ENCODE measurements around the gene CDH23. TPM values are rescaled to one million over a fixed set of nuclear protein-coding genes. Genes with fewer than 3 reads are reported as not detected.

The CDH23 gene
- total RNA-seq, 1 donor from 2014 or later = not detected

DNA sequence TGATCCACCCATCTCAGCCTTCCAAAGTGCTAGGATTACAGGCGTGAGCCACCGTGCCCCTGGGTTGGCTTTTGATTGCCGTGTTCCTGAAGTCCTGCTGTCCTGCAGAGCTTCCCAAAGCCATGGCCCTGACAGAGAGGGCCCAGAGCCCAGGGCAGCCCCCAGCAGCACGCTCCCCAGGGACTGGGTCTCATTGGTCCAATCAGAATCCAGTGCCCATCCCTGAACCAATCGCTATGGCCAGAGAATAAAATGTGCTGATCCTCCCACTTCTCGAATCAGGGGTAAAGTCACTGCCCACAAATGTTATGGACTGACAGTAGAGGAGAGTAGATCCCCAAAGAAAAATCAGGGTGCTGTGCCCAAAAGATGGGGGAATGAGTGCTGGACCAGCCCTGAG is 327.8 kb downstream of the CDH23 start:
- H3K4me1 Mint-ChIP-seq (ENCODE audit: low read depth) = peaks cover 4% of the 10 kb centered on the region
- no peaks in the 10 kb centered on the region for H3K36me3 Mint-ChIP-seq (ENCODE audit: low read depth)
- TF ChIP-seq, protein P1, sequence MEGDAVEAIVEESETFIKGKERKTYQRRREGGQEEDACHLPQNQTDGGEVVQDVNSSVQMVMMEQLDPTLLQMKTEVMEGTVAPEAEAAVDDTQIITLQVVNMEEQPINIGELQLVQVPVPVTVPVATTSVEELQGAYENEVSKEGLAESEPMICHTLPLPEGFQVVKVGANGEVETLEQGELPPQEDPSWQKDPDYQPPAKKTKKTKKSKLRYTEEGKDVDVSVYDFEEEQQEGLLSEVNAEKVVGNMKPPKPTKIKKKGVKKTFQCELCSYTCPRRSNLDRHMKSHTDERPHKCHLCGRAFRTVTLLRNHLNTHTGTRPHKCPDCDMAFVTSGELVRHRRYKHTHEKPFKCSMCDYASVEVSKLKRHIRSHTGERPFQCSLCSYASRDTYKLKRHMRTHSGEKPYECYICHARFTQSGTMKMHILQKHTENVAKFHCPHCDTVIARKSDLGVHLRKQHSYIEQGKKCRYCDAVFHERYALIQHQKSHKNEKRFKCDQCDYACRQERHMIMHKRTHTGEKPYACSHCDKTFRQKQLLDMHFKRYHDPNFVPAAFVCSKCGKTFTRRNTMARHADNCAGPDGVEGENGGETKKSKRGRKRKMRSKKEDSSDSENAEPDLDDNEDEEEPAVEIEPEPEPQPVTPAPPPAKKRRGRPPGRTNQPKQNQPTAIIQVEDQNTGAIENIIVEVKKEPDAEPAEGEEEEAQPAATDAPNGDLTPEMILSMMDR (IDR thresholded peaks at IDR 0.05) = no peak
- DNase-seq (ENCODE audit: low spot score) = no peak
- no peak overlapping the region for H3K27ac Mint-ChIP-seq (ENCODE audit: unreplicated experiment)
- peaks cover 12% of the 10 kb centered on the region for H3K27me3 Mint-ChIP-seq (ENCODE audit: low read depth)
- no peaks in the 10 kb centered on the region for H3K9me3 Mint-ChIP-seq (ENCODE audit: low read depth)
- no peak overlapping the region for H3K4me3 Mint-ChIP-seq (ENCODE audit: unreplicated experiment)

DNA sequence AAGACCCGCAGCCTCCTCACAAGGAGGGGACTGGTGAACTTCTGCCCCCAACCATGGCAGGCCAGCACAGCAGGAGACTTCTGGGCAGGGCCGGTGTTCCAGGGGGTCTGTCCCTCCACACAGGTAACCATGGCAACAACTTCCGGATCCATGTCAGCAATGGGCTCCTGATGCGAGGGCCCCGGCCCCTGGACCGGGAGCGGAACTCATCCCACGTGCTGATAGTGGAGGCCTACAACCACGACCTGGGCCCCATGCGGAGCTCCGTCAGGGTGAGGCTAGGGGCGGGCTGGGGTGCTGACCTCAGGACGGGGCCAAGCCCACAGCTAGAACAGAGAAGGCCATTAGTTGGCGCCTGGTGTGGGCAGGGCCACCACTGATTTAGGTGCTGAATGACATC is 328.5 kb downstream of the CDH23 start:
- no peaks in the 10 kb centered on the region for H3K36me3 Mint-ChIP-seq (ENCODE audit: low read depth)
- H3K27me3 Mint-ChIP-seq (ENCODE audit: low read depth) = peaks cover 12% of the 10 kb centered on the region
- no peak overlapping the region for H3K27ac Mint-ChIP-seq (ENCODE audit: unreplicated experiment)
- no peak overlapping the region for H3K4me3 Mint-ChIP-seq (ENCODE audit: unreplicated experiment)
- peaks cover 4% of the 10 kb centered on the region for H3K4me1 Mint-ChIP-seq (ENCODE audit: low read depth)
- DNase-seq (ENCODE audit: low spot score) = no peak
- TF ChIP-seq, protein P1 (IDR thresholded peaks at IDR 0.05) = no peak
- H3K9me3 Mint-ChIP-seq (ENCODE audit: low read depth) = no peaks in the 10 kb centered on the region

DNA sequence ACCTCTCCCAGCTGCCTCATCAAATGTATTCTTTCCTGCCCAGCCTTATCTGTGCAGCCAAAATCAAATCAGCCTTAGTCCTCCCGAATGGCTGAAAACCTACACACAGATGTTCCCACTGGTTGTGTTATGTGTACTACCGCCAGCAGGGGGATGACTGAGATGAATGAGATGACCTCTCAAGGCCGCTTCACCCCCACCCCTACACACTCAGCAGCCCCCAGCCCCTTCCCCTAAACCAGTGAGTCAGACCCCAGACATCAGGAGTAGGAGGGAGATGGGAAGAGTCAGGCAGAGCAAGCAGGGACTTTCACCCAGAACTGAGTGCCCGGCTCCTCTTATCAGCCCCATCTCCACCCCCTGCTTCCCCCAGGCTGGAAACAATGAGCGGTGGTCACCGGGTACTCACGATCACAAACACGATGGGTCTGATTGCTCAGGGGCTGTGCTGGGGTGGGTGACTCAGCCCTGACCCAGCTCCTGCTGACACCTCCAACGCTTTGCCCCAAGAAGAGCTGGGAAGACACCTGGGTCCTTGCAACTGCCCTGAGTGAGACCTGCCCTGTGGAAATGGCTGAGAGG is 329.4 kb downstream of the CDH23 start:
- peaks cover 4% of the 10 kb centered on the region for H3K27me3 Mint-ChIP-seq (ENCODE audit: low read depth)
- DNase-seq (ENCODE audit: low spot score) = no peak
- peaks cover 4% of the 10 kb centered on the region for H3K4me1 Mint-ChIP-seq (ENCODE audit: low read depth)
- no peaks in the 10 kb centered on the region for H3K36me3 Mint-ChIP-seq (ENCODE audit: low read depth)
- no peak overlapping the region for H3K4me3 Mint-ChIP-seq (ENCODE audit: unreplicated experiment)
- H3K9me3 Mint-ChIP-seq (ENCODE audit: low read depth) = no peaks in the 10 kb centered on the region
- TF ChIP-seq, protein P1 (IDR thresholded peaks at IDR 0.05) = peak; percentile 68
- no peak overlapping the region for H3K27ac Mint-ChIP-seq (ENCODE audit: unreplicated experiment)

DNA sequence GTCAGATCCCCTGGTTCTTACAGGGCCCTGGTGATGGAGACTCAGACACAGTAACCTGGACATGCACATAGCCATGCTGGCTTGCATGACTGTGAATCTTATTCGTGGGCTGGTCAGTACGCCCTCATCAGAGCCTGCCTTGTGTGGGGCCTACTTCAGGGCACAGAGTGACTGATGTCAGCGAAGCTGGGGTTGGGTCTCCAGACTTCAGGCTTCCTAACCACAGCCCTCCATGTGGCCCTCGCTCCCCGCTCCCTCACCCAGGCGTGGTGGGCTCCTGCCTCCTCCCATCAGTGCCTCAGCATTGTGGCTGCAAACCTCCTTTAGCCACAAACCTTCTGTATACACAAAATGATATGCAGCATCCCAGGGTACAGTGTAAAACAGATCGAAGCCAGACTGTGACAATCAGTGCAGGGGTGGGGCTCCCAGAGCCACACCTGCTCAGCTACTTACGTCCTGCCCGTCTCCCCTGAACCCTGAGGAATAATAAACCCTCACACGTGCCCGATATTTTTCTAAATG is 329.9 kb downstream of the CDH23 start:
- TF ChIP-seq, protein P1 (IDR thresholded peaks at IDR 0.05) = no peak
- H3K27me3 Mint-ChIP-seq (ENCODE audit: low read depth) = peaks cover 1% of the 10 kb centered on the region
- peaks cover 4% of the 10 kb centered on the region for H3K4me1 Mint-ChIP-seq (ENCODE audit: low read depth)
- DNase-seq (ENCODE audit: low spot score) = no peak
- no peaks in the 10 kb centered on the region for H3K9me3 Mint-ChIP-seq (ENCODE audit: low read depth)
- no peak overlapping the region for H3K4me3 Mint-ChIP-seq (ENCODE audit: unreplicated experiment)
- no peaks in the 10 kb centered on the region for H3K36me3 Mint-ChIP-seq (ENCODE audit: low read depth)
- H3K27ac Mint-ChIP-seq (ENCODE audit: unreplicated experiment) = no peak overlapping the region

DNA sequence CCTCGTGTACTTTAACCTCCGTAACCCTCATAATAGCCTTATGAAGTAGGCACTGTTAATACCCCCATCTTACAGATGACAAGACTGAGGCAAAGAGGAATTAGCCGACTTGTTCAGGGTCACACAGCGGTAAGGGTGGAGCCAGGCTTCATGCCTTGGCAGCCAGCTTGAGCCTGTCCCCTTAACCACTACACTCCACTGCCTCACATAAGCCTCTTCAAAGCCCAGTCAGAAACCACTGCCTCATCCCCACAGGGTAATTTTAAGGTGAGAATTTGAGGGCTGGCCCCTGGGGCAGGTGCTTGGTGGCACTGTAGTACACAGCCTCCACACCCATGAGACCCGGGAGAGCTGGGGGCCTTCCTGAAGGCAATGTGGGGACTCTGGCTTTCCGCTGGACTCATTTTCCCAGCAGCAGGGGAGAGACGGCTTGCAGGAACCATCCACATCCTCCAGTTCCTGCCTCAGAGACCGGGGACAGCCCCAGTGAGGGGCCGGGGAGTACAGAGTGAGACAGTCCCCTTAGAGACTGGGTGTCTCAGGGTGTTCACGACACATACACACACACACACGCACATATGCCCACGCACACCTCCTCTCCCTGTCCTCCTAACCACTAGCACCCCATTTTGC is 330.5 kb downstream of the CDH23 start:
- H3K36me3 Mint-ChIP-seq (ENCODE audit: low read depth) = no peaks in the 10 kb centered on the region
- H3K9me3 Mint-ChIP-seq (ENCODE audit: low read depth) = no peaks in the 10 kb centered on the region
- peaks cover 4% of the 10 kb centered on the region for H3K4me1 Mint-ChIP-seq (ENCODE audit: low read depth)
- no peak overlapping the region for H3K4me3 Mint-ChIP-seq (ENCODE audit: unreplicated experiment)
- TF ChIP-seq, protein P1 (IDR thresholded peaks at IDR 0.05) = no peak
- H3K27me3 Mint-ChIP-seq (ENCODE audit: low read depth) = peaks cover under 1% of the 10 kb centered on the region
- no peak overlapping the region for H3K27ac Mint-ChIP-seq (ENCODE audit: unreplicated experiment)
- DNase-seq (ENCODE audit: low spot score) = no peak
